ENCODE data around the gene KISS1R.

KISS1R gene

GRCh38 chr19:917323-918151 lies at the start of gene KISS1R (continued):
- TF ChIP-seq ZBTB10 (tag by site-specific recombination; IDR thresholded peaks at IDR 0.05) (peak; percentile 53; the same call in 1 of the 2 replicates), ZSCAN5A (tag by site-specific recombination; IDR thresholded peaks at IDR 0.05) (peak; percentile 60; the same call in 1 of the 2 replicates), KLF1 (tag by site-specific recombination; IDR thresholded peaks at IDR 0.05) (0 out of 2 replicates have a peak, but pooled peaks have one; percentile 9), ZBTB1 (tag by site-specific recombination; IDR thresholded peaks at IDR 0.05) (peak; percentile 84; the same call in 1 of the 2 replicates), ZBTB48 (tag by site-specific recombination; IDR thresholded peaks at IDR 0.05) (peak; percentile 49; the same call in 1 of the 2 replicates), GLIS2 (tag by site-specific recombination; IDR thresholded peaks at IDR 0.05) (peak; percentile 39; the same call in 1 of the 2 replicates), ZNF768 (tag by site-specific recombination; IDR thresholded peaks at IDR 0.05) (peak; percentile 27; the same call in 1 of the 2 replicates), ZNF174 (tag by site-specific recombination; IDR thresholded peaks at IDR 0.05) (no peak), ZNF518A (tag by site-specific recombination; conservative IDR thresholded peaks at IDR 0.05; ENCODE audit: low read depth) (no peak), GLIS1 (tag by site-specific recombination; IDR thresholded peaks at IDR 0.05) (peak; percentile 90), ZNF10 (tag by site-specific recombination; IDR thresholded peaks at IDR 0.05) (peak; percentile 51), ZNF335 (tag by site-specific recombination; conservative IDR thresholded peaks at IDR 0.05) (no peak), ZNF654 (tag by site-specific recombination; IDR thresholded peaks at IDR 0.05; ENCODE audit: low read depth) (peak; percentile 36), FEZF1 (tag by site-specific recombination; IDR thresholded peaks at IDR 0.05) (no peak), BCL11B (tag by site-specific recombination; IDR thresholded peaks at IDR 0.05; ENCODE audit: low read depth) (0 out of 2 replicates have a peak, but pooled peaks have one; percentile 15), ZNF2 (tag by site-specific recombination; IDR thresholded peaks at IDR 0.05) (peak; percentile 45; the same call in 1 of the 2 replicates), ZNF843 (tag by site-specific recombination; IDR thresholded peaks at IDR 0.05) (0 out of 2 replicates have a peak, but pooled peaks have one; percentile 14), BCL11A (tag by site-specific recombination; IDR thresholded peaks at IDR 0.05; ENCODE audit: low read depth) (peak; percentile 46; the same call in 1 of the 2 replicates), ZBTB8A (tag by site-specific recombination; IDR thresholded peaks at IDR 0.05) (peak; percentile 44; the same call in 1 of the 2 replicates), HOXA7 (CRISPR knock-in tag; IDR thresholded peaks at IDR 0.05; ENCODE audit: borderline replicate concordance) (no peak), SP3 (tag by site-specific recombination; IDR thresholded peaks at IDR 0.05) (peak; percentile 6; the same call in 1 of the 2 replicates), ZNF660 (tag by site-specific recombination; IDR thresholded peaks at IDR 0.05) (no peak), CTCF (tag by site-specific recombination; IDR thresholded peaks at IDR 0.05) (peak; percentile 88), ZNF561 (tag by site-specific recombination; IDR thresholded peaks at IDR 0.05; ENCODE audit: borderline replicate concordance) (no peak), ZNF777 (tag by site-specific recombination; IDR thresholded peaks at IDR 0.05; ENCODE audit: borderline replicate concordance) (peak; percentile 18; the same call in 1 of the 2 replicates), ZBTB26 (tag by site-specific recombination; optimal IDR thresholded peaks at IDR 0.05) (peak; percentile 58)

Data from HEK293 (cell line).